ENCODE measurements around the gene PTPRG.

DNA sequence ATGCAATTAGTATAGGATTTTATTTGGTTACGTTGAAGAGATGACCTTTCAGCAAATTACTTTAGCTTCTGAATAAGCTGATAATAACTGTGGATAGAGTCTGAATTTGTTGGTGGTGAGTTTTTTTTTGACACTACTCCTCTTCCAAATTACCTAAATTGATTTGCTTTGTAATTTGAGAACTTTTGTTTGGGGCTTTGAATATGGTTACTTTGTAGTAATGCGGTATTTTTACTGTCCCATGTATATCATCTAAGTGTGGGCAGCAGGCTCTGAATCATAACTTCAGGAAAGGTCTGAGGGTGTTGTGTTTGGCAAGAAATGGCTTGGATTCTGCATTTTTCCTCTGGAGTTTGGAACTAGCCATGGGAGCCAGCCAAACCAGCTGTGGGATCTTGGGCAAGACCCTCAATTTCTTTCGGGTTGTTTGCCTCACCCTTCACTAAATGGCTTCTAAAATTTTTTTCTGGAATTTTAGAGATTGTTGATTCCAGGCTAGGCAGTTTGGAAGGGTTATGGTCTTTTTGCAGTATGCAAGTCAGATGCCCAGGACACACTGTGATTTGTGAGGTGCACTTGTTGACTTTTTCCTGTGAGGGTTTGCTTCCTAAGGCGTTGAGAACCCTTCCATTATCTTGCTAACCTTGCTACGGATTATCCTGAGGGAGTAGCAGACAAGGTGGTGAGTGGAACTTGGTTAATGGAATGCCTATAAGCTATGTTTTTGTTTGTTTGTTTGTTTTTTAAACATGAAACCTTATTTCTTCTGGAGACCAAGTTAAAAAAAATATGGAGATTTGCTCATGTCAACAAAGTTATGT, 10.4 kb downstream of the PTPRG start:
- no peak for TF ChIP-seq EP300 (IDR thresholded peaks at IDR 0.05; ENCODE audit: low read depth in 2 of 2, low read length in 2 of 2)
- TF ChIP-seq EP300 (CRISPR knock-in tag; IDR thresholded peaks at IDR 0.05; ENCODE audit: borderline replicate concordance): no peak
- TF ChIP-seq TBP (CRISPR knock-in tag; IDR thresholded peaks at IDR 0.05): no peak
- TF ChIP-seq, protein P1, sequence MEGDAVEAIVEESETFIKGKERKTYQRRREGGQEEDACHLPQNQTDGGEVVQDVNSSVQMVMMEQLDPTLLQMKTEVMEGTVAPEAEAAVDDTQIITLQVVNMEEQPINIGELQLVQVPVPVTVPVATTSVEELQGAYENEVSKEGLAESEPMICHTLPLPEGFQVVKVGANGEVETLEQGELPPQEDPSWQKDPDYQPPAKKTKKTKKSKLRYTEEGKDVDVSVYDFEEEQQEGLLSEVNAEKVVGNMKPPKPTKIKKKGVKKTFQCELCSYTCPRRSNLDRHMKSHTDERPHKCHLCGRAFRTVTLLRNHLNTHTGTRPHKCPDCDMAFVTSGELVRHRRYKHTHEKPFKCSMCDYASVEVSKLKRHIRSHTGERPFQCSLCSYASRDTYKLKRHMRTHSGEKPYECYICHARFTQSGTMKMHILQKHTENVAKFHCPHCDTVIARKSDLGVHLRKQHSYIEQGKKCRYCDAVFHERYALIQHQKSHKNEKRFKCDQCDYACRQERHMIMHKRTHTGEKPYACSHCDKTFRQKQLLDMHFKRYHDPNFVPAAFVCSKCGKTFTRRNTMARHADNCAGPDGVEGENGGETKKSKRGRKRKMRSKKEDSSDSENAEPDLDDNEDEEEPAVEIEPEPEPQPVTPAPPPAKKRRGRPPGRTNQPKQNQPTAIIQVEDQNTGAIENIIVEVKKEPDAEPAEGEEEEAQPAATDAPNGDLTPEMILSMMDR (CRISPR knock-in tag; IDR thresholded peaks at IDR 0.05): no peak
- TF ChIP-seq, protein P2, sequence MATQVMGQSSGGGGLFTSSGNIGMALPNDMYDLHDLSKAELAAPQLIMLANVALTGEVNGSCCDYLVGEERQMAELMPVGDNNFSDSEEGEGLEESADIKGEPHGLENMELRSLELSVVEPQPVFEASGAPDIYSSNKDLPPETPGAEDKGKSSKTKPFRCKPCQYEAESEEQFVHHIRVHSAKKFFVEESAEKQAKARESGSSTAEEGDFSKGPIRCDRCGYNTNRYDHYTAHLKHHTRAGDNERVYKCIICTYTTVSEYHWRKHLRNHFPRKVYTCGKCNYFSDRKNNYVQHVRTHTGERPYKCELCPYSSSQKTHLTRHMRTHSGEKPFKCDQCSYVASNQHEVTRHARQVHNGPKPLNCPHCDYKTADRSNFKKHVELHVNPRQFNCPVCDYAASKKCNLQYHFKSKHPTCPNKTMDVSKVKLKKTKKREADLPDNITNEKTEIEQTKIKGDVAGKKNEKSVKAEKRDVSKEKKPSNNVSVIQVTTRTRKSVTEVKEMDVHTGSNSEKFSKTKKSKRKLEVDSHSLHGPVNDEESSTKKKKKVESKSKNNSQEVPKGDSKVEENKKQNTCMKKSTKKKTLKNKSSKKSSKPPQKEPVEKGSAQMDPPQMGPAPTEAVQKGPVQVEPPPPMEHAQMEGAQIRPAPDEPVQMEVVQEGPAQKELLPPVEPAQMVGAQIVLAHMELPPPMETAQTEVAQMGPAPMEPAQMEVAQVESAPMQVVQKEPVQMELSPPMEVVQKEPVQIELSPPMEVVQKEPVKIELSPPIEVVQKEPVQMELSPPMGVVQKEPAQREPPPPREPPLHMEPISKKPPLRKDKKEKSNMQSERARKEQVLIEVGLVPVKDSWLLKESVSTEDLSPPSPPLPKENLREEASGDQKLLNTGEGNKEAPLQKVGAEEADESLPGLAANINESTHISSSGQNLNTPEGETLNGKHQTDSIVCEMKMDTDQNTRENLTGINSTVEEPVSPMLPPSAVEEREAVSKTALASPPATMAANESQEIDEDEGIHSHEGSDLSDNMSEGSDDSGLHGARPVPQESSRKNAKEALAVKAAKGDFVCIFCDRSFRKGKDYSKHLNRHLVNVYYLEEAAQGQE (IDR thresholded peaks at IDR 0.05; ENCODE audit: borderline replicate concordance in 1 of 2, low read depth in 1 of 2, low read length in 2 of 2): no peak
- TF ChIP-seq, protein P3, sequence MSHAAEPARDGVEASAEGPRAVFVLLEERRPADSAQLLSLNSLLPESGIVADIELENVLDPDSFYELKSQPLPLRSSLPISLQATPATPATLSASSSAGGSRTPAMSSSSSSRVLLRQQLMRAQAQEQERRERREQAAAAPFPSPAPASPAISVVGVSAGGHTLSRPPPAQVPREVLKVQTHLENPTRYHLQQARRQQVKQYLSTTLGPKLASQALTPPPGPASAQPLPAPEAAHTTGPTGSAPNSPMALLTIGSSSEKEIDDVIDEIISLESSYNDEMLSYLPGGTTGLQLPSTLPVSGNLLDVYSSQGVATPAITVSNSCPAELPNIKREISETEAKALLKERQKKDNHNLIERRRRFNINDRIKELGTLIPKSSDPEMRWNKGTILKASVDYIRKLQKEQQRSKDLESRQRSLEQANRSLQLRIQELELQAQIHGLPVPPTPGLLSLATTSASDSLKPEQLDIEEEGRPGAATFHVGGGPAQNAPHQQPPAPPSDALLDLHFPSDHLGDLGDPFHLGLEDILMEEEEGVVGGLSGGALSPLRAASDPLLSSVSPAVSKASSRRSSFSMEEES (CRISPR knock-in tag; IDR thresholded peaks at IDR 0.05): no peak
- no peak for TF ChIP-seq POLR2AphosphoS2 (IDR thresholded peaks at IDR 0.05; ENCODE audit: low read depth, low read length)
- TF ChIP-seq, protein P4, sequence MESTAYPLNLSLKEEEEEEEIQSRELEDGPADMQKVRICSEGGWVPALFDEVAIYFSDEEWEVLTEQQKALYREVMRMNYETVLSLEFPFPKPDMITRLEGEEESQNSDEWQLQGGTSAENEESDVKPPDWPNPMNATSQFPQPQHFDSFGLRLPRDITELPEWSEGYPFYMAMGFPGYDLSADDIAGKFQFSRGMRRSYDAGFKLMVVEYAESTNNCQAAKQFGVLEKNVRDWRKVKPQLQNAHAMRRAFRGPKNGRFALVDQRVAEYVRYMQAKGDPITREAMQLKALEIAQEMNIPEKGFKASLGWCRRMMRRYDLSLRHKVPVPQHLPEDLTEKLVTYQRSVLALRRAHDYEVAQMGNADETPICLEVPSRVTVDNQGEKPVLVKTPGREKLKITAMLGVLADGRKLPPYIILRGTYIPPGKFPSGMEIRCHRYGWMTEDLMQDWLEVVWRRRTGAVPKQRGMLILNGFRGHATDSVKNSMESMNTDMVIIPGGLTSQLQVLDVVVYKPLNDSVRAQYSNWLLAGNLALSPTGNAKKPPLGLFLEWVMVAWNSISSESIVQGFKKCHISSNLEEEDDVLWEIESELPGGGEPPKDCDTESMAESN (CRISPR knock-in tag; conservative IDR thresholded peaks at IDR 0.05): no peak
- TF ChIP-seq ARNT (IDR thresholded peaks at IDR 0.05): no peak
- TF ChIP-seq ZFP41 (CRISPR knock-in tag; IDR thresholded peaks at IDR 0.05; ENCODE audit: borderline replicate concordance): no peak

Measured in HepG2 (cell line).